ENCODE results near the gene CYP3A4.

Gene CYP3A4

DNA sequence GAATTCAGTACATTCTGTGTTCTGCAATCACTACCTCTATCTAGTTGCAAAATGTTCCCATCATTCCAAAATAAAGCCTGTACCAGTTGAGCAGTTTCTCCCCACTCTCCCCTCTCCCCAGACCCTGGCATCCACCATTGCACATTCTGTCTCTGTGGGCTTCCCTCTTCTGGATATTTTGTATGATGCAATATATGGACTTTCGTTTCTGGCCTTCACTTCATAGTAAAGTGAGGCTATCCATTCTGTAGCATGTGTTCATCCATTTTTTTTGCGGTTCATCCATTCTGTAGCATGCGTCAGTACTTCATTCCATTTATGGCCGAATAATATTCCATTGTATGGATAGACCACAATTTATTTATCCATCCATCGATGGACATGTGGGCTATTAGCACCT lies 9.5 kb upstream of the CYP3A4 start:
- TF ChIP-seq ZBTB48 (tag by site-specific recombination; IDR thresholded peaks at IDR 0.05) (no peak), ZBTB8A (tag by site-specific recombination; IDR thresholded peaks at IDR 0.05) (no peak)
- Histone ChIP-seq H3K9me3 (ENCODE audit: control insufficient read depth, insufficient read depth, low read depth, low read length) (no peaks in the 10 kb centered on the region), H3K4me3 (ENCODE audit: low read depth, low read length) (no peak overlapping the region), H3K36me3 (ENCODE audit: control insufficient read depth in 2 of 2, insufficient read depth in 1 of 2, low read length in 2 of 2) (no peaks in the 10 kb centered on the region), H3K4me1 (ENCODE audit: control insufficient read depth, insufficient read depth, low read length) (no peaks in the 10 kb centered on the region), H3K27ac (ENCODE audit: extremely low read depth, low read depth, low read length) (no peak overlapping the region)
- CTCF ChIA-PET: no interaction called here
- POLR2A ChIA-PET: no interaction called here

DNA sequence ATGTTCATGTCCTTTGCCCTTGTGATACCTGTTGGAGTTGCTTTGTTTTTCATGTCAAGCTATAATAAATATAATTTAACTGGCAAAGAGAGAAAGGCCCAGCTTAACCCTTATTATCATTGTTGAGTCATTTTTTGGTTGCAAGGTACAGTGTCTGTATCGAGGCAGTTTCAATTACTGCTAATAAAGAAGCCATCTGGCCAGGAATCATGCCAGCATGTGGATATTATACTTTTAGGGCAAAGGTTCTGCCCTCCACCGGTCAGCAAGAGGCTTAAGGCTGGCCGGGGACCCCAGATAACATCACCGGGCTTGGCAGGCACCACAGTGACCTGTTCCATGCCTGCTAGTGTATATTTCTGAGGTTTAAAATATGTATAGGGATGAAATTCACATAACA lies 9.0 kb upstream of the CYP3A4 start:
- H3K4me1 ChIP-seq (ENCODE audit: control insufficient read depth, insufficient read depth, low read length): no peaks in the 10 kb centered on the region
- no peaks in the 10 kb centered on the region for H3K36me3 ChIP-seq (ENCODE audit: control insufficient read depth in 2 of 2, insufficient read depth in 1 of 2, low read length in 2 of 2)
- CTCF ChIA-PET: no interaction called here
- no peak overlapping the region for H3K4me3 ChIP-seq (ENCODE audit: low read depth, low read length)
- POLR2A ChIA-PET: no interaction called here
- H3K27ac ChIP-seq (ENCODE audit: extremely low read depth, low read depth, low read length): no peak overlapping the region
- TF ChIP-seq SCRT2 (tag by site-specific recombination; IDR thresholded peaks at IDR 0.05) (no peak), ZNF747 (tag by site-specific recombination; IDR thresholded peaks at IDR 0.05) (no peak), ZBTB8A (tag by site-specific recombination; IDR thresholded peaks at IDR 0.05) (no peak), ZNF621 (tag by site-specific recombination; IDR thresholded peaks at IDR 0.05) (no peak), ZSCAN30 (tag by site-specific recombination; IDR thresholded peaks at IDR 0.05) (no peak), ZNF24 (tag by site-specific recombination; IDR thresholded peaks at IDR 0.05) (no peak), ZNF473 (tag by site-specific recombination; IDR thresholded peaks at IDR 0.05) (no peak), ZNF10 (tag by site-specific recombination; IDR thresholded peaks at IDR 0.05) (no peak), ZNF560 (tag by site-specific recombination; IDR thresholded peaks at IDR 0.05; ENCODE audit: borderline replicate concordance) (no peak), HOXD13 (CRISPR knock-in tag; IDR thresholded peaks at IDR 0.05; ENCODE audit: borderline replicate concordance) (no peak), ZNF324 (tag by site-specific recombination; IDR thresholded peaks at IDR 0.05) (no peak), ZSCAN16 (tag by site-specific recombination; IDR thresholded peaks at IDR 0.05) (no peak)
- TF ChIP-seq, protein P1, sequence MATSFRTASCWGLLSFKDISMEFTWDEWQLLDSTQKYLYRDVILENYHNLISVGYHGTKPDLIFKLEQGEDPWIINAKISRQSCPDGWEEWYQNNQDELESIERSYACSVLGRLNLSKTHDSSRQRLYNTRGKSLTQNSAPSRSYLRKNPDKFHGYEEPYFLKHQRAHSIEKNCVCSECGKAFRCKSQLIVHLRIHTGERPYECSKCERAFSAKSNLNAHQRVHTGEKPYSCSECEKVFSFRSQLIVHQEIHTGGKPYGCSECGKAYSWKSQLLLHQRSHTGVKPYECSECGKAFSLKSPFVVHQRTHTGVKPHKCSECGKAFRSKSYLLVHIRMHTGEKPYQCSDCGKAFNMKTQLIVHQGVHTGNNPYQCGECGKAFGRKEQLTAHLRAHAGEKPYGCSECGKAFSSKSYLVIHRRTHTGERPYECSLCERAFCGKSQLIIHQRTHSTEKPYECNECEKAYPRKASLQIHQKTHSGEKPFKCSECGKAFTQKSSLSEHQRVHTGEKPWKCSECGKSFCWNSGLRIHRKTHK (tag by site-specific recombination; IDR thresholded peaks at IDR 0.05): no peak
- TF ChIP-seq, protein P2, sequence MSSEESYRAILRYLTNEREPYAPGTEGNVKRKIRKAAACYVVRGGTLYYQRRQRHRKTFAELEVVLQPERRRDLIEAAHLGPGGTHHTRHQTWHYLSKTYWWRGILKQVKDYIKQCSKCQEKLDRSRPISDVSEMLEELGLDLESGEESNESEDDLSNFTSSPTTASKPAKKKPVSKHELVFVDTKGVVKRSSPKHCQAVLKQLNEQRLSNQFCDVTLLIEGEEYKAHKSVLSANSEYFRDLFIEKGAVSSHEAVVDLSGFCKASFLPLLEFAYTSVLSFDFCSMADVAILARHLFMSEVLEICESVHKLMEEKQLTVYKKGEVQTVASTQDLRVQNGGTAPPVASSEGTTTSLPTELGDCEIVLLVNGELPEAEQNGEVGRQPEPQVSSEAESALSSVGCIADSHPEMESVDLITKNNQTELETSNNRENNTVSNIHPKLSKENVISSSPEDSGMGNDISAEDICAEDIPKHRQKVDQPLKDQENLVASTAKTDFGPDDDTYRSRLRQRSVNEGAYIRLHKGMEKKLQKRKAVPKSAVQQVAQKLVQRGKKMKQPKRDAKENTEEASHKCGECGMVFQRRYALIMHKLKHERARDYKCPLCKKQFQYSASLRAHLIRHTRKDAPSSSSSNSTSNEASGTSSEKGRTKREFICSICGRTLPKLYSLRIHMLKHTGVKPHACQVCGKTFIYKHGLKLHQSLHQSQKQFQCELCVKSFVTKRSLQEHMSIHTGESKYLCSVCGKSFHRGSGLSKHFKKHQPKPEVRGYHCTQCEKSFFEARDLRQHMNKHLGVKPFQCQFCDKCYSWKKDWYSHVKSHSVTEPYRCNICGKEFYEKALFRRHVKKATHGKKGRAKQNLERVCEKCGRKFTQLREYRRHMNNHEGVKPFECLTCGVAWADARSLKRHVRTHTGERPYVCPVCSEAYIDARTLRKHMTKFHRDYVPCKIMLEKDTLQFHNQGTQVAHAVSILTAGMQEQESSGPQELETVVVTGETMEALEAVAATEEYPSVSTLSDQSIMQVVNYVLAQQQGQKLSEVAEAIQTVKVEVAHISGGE (tag by site-specific recombination; conservative IDR thresholded peaks at IDR 0.05; ENCODE audit: low read depth): no peak
- TF ChIP-seq, protein P3, sequence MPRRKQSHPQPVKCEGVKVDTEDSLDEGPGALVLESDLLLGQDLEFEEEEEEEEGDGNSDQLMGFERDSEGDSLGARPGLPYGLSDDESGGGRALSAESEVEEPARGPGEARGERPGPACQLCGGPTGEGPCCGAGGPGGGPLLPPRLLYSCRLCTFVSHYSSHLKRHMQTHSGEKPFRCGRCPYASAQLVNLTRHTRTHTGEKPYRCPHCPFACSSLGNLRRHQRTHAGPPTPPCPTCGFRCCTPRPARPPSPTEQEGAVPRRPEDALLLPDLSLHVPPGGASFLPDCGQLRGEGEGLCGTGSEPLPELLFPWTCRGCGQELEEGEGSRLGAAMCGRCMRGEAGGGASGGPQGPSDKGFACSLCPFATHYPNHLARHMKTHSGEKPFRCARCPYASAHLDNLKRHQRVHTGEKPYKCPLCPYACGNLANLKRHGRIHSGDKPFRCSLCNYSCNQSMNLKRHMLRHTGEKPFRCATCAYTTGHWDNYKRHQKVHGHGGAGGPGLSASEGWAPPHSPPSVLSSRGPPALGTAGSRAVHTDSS (tag by site-specific recombination; IDR thresholded peaks at IDR 0.05): no peak
- H3K9me3 ChIP-seq (ENCODE audit: control insufficient read depth, insufficient read depth, low read depth, low read length): no peaks in the 10 kb centered on the region

DNA sequence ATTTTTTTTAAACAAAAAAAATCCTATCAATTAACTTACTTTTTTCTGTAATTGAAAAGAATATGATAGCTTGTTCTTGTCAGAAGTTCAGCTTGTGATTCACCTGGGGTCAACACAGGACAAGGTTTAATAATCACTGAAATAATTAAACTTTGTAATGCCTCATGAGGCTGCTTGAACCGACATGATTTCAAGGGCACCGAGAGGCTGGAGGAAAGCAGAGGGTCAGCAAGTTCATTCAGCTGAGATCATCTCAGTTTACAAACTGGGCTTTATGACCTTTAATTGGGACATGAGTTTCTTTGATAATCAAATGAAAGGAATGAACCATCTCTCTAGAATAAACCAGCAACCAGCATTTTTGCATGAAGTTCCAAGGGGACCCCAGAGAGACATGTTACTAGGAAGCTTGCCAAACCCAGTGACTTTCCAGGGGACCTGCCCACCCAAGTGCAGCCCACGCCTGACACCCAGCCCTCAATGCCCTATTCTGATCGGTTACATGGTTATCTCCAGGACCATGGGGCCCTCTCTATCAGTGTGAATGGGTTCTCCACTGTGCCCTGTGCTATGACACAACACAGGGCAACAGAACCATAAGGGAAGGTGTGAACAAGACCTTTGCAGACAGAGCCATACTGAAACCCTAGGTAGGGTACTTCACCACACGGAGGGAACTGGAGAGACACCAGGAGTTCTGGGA lies 7.8 kb upstream of the CYP3A4 start:
- Histone ChIP-seq H3K4me3 (ENCODE audit: low read depth, low read length) (no peak overlapping the region), H3K4me1 (ENCODE audit: control insufficient read depth, insufficient read depth, low read length) (no peaks in the 10 kb centered on the region), H3K36me3 (ENCODE audit: control insufficient read depth in 2 of 2, insufficient read depth in 1 of 2, low read length in 2 of 2) (no peaks in the 10 kb centered on the region), H3K27ac (ENCODE audit: extremely low read depth, low read depth, low read length) (no peak overlapping the region), H3K9me3 (ENCODE audit: control insufficient read depth, insufficient read depth, low read depth, low read length) (no peaks in the 10 kb centered on the region)
- CTCF ChIA-PET: interaction anchor here (1.0 kb wide), 1 partner anchor 10 kb away, joined by 3 read pairs; no protein-coding TSS in a partner anchor
- POLR2A ChIA-PET: no interaction called here
- TF ChIP-seq, protein P4, sequence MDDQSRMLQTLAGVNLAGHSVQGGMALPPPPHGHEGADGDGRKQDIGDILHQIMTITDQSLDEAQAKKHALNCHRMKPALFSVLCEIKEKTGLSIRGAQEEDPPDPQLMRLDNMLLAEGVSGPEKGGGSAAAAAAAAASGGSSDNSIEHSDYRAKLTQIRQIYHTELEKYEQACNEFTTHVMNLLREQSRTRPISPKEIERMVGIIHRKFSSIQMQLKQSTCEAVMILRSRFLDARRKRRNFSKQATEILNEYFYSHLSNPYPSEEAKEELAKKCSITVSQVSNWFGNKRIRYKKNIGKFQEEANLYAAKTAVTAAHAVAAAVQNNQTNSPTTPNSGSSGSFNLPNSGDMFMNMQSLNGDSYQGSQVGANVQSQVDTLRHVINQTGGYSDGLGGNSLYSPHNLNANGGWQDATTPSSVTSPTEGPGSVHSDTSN (CRISPR knock-in tag; IDR thresholded peaks at IDR 0.05): no peak
- TF ChIP-seq SCRT2 (tag by site-specific recombination; IDR thresholded peaks at IDR 0.05) (no peak), ZNF777 (tag by site-specific recombination; IDR thresholded peaks at IDR 0.05; ENCODE audit: borderline replicate concordance) (no peak), ZNF211 (tag by site-specific recombination; IDR thresholded peaks at IDR 0.05; ENCODE audit: low read depth) (no peak)
- TF ChIP-seq, protein P5, sequence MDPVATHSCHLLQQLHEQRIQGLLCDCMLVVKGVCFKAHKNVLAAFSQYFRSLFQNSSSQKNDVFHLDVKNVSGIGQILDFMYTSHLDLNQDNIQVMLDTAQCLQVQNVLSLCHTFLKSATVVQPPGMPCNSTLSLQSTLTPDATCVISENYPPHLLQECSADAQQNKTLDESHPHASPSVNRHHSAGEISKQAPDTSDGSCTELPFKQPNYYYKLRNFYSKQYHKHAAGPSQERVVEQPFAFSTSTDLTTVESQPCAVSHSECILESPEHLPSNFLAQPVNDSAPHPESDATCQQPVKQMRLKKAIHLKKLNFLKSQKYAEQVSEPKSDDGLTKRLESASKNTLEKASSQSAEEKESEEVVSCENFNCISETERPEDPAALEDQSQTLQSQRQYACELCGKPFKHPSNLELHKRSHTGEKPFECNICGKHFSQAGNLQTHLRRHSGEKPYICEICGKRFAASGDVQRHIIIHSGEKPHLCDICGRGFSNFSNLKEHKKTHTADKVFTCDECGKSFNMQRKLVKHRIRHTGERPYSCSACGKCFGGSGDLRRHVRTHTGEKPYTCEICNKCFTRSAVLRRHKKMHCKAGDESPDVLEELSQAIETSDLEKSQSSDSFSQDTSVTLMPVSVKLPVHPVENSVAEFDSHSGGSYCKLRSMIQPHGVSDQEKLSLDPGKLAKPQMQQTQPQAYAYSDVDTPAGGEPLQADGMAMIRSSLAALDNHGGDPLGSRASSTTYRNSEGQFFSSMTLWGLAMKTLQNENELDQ (tag by site-specific recombination; IDR thresholded peaks at IDR 0.05; ENCODE audit: low read depth): no peak

All from HEK293 (cell line).